Activated naive CD8-positive, alpha-beta T cell treated with anti-CD3 and anti-CD28 coated beads for 36 hours (primary cell): Measurements from ENCODE around the gene SCAF4. TPM values are rescaled to one million over a fixed set of nuclear protein-coding genes. Genes with fewer than 3 reads are reported as not detected.
"Not testable (repeated sequence)": the region's sequence is repeated elsewhere in the genome, so short reads cannot be mapped to it uniquely, and the experiment has no call there.

Experiments
- DNase-seq: peaks from one replicate; pipeline ENCODE4 v3.0.0; 2021
- H3K27ac Mint-ChIP-seq: one replicate; pipeline ENCODE4 v1.8.0; 2022; ENCODE audit warnings: mild to moderate bottlenecking, moderate library complexity, mixed read lengths
- H3K27me3 Mint-ChIP-seq: one replicate; pipeline ENCODE4 v1.8.0; 2022; ENCODE audit warnings: mild to moderate bottlenecking, mixed read lengths
- H3K36me3 Mint-ChIP-seq: one replicate; pipeline ENCODE4 v1.8.0; 2021; ENCODE audit warnings: mild to moderate bottlenecking, mixed read lengths
- H3K4me1 Mint-ChIP-seq: one replicate; pipeline ENCODE4 v1.8.0; 2021; ENCODE audit warnings: mixed read lengths
- H3K4me3 Mint-ChIP-seq: one replicate; pipeline ENCODE4 v1.8.0; 2022; ENCODE audit warnings: mild to moderate bottlenecking, moderate library complexity, mixed read lengths
- H3K9me3 Mint-ChIP-seq: one replicate; pipeline ENCODE4 v1.8.0; 2022; ENCODE audit warnings: mixed read lengths
- total RNA-seq, 2 experiments: library from RNA; stranded (reverse); gene quantifications; one replicate each; pipeline ENCODE4 v1.2.3, GENCODE V29; 2021

Gene SCAF4
- total RNA-seq, 2 experiments from 2014 or later = 50.3 to 55.4 TPM

DNA sequence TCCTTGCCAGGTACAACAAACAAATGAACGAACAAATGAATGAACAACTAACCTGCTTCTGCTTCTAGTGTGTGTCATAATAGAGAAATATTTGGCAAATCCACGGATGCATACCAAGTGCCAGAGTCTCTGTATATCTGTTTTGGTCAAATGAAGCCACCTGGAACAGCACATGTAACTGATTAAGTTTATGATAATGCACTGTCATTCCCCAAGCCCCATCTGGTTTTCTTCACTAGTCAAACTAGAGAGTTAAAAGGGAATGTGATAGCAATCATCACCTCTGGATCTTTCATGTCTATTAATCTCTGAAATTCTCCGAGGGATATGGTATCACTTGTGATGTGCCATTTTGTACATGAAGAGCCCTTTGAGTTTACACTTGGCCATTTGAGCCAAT is 21.0 kb upstream of the SCAF4 start:
- Mint-ChIP-seq H3K4me1 (no peaks in the 10 kb centered on the region), H3K27me3 (no peaks in the 10 kb centered on the region), H3K27ac (no peak overlapping the region), H3K9me3 (no peaks in the 10 kb centered on the region), H3K4me3 (no peak overlapping the region), H3K36me3 (peaks cover 3% of the 10 kb centered on the region)
- DNase-seq = no peak

DNA sequence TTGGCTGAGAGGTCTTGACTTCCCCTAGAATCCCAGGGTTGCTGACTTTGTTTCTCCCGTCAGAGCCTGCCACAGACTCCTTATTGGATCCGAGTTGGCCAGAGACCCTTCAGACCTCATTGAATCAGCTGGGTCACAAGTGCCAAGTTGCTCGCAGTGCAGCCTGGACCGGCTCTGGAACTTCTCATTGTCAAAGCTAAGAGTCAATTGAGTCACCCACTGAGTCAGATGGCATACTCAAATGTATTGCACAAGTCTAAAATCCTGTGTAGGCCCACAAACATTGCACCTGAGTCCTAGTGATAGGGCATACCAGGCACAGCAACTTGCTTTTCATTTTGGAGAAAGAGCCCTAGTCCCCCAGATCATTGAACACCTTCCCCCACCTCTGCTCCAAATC is 20.4 kb upstream of the SCAF4 start:
- H3K4me3 Mint-ChIP-seq = no peak overlapping the region
- DNase-seq = no peak
- no peak overlapping the region for H3K27ac Mint-ChIP-seq
- H3K4me1 Mint-ChIP-seq = no peaks in the 10 kb centered on the region
- no peaks in the 10 kb centered on the region for H3K27me3 Mint-ChIP-seq
- peaks cover 3% of the 10 kb centered on the region for H3K36me3 Mint-ChIP-seq
- H3K9me3 Mint-ChIP-seq = no peaks in the 10 kb centered on the region

- H3K36me3 Mint-ChIP-seq = peaks cover 10% of the 10 kb centered on the region
- H3K9me3 Mint-ChIP-seq = peaks cover 4% of the 10 kb centered on the region
- H3K4me3 Mint-ChIP-seq = no peak overlapping the region
- no peaks in the 10 kb centered on the region for H3K27me3 Mint-ChIP-seq
- H3K4me1 Mint-ChIP-seq = no peaks in the 10 kb centered on the region
- DNase-seq = no peak
- H3K27ac Mint-ChIP-seq = no peak overlapping the region
Observed at GRCh38 chr21:31750843-31751242, 18.9 kb upstream of the SCAF4 start.

DNA sequence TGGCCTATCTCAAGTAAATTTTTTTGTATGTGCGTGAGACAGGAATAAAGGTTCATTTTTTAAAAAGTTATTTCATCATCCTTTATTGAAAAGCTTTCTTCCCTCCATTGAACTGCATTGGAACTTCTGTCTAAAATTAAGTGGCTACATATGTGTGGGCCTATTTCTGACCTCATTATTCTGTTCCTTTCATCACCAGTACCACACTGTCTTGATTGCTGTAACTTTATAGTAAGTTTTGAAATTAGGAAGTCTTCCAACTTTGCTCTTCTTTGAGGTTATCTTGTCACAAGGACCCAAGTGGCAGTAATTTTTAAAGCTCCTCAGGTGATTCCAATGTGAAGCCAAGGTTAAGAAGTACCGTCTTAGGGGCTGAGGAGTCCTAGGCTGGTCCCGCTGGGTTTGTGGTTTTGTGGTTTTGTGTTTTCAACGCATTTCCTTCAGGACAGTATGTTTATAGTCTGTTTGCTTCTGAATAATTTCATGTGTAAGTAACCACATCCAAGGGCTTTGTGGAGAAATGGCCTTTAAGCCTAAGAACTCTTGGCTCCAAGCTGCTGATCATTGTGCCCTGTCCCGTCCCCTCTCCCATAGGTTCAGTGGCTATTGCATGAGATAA is 12.4 kb upstream of the SCAF4 start:
- peaks cover 11% of the 10 kb centered on the region for H3K36me3 Mint-ChIP-seq
- H3K4me3 Mint-ChIP-seq = no peak overlapping the region
- peaks cover 10% of the 10 kb centered on the region for H3K9me3 Mint-ChIP-seq
- H3K4me1 Mint-ChIP-seq = peaks cover 11% of the 10 kb centered on the region
- no peaks in the 10 kb centered on the region for H3K27me3 Mint-ChIP-seq
- no peak overlapping the region for H3K27ac Mint-ChIP-seq
- no peak for DNase-seq

DNA sequence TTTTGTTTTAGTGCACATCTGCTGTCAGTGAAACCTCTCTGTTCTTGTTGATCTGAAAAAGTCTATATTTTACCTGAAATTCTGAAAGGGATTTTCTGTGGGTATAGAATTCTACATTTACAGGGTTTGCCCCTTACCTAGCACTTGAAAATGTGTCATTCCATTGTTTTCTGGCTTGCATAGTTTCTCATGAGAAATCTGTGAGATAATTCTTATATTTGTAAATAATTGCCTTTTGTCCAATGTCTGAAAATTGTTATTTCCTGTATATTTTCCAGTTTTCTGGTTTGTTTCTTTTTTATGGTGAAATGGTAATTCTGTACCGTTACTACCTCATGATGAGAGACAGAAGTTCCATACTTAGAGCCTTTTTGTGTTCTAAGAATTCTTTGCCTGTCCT is 11.8 kb upstream of the SCAF4 start:
- Mint-ChIP-seq H3K4me3 (no peak overlapping the region), H3K27ac (no peak overlapping the region), H3K36me3 (peaks cover 11% of the 10 kb centered on the region), H3K9me3 (peaks cover 10% of the 10 kb centered on the region), H3K27me3 (no peaks in the 10 kb centered on the region), H3K4me1 (peaks cover 11% of the 10 kb centered on the region)
- no peak for DNase-seq

DNA sequence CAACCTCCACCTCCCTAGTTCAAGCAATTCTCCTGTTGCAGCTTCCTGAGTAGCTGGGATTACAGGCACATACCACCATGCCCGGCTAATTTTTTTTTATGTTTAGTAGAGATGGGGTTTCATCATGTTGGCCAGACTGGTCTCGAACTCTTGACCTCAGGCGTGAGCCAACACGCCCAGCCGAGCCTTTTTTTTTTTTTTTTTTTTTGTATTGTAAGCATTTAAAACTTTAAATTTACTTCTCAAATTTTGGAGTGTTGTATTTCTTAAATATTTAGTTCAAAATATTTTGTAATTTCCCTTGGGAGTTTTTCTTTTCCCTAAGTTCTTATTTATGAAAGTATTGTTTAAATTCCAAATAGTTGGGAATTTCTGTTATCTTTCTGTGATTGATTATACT is 9.2 kb upstream of the SCAF4 start:
- no peak for DNase-seq
- Mint-ChIP-seq H3K4me3 (no peak overlapping the region), H3K36me3 (peaks cover 7% of the 10 kb centered on the region), H3K4me1 (peaks cover 11% of the 10 kb centered on the region), H3K9me3 (peaks cover 6% of the 10 kb centered on the region), H3K27me3 (no peaks in the 10 kb centered on the region), H3K27ac (no peak overlapping the region)

DNA sequence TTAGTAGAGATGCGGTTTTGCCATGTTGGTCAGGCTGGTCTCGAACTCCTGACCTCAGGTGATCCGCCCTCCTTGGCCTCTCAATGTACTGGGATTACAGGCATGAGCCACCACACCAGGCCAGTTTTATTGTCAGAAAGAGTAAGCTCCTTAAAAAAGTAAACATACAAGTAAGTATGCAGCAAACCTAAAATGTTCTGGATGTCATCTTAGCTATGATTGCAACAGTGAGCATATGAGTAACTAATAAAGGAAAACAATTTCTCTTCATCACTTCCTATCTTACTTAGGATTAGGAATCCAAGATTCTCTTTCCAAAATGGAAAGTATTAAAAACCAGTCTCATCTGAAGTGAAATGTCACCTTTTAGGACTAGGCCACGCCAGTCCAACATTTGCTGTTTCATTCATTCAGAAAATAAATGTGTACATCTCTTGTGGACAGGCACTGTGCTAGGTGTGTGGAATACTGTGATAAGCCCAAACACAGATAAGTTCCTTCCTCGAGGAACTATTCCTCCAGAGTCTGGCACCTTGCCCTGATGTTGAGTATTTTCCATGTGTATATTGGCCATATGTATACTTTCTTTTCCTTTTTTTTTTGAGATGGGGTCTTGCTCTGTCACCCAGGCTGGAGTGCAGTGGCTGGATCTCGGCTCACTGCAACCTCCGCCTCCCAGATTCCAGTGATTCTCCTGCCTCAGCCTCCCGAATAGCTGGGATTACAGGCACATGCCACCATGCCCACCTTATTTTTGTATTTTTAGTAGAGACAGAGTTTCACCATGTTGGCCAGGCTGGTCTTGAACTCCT is 5.9 kb upstream of the SCAF4 start:
- H3K36me3 Mint-ChIP-seq, H3K4me1 Mint-ChIP-seq, DNase-seq, H3K4me3 Mint-ChIP-seq, H3K27ac Mint-ChIP-seq, H3K27me3 Mint-ChIP-seq, H3K9me3 Mint-ChIP-seq: not testable (repeated sequence)

GRCh38 chr21:31735511-31735992 is 3.6 kb upstream of the SCAF4 start:
- H3K9me3 Mint-ChIP-seq = no peaks in the 10 kb centered on the region
- DNase-seq = no peak
- no peaks in the 10 kb centered on the region for H3K27me3 Mint-ChIP-seq
- no peak overlapping the region for H3K27ac Mint-ChIP-seq
- no peak overlapping the region for H3K4me3 Mint-ChIP-seq
- H3K36me3 Mint-ChIP-seq = peaks cover 2% of the 10 kb centered on the region
- H3K4me1 Mint-ChIP-seq = peaks cover 3% of the 10 kb centered on the region

DNA sequence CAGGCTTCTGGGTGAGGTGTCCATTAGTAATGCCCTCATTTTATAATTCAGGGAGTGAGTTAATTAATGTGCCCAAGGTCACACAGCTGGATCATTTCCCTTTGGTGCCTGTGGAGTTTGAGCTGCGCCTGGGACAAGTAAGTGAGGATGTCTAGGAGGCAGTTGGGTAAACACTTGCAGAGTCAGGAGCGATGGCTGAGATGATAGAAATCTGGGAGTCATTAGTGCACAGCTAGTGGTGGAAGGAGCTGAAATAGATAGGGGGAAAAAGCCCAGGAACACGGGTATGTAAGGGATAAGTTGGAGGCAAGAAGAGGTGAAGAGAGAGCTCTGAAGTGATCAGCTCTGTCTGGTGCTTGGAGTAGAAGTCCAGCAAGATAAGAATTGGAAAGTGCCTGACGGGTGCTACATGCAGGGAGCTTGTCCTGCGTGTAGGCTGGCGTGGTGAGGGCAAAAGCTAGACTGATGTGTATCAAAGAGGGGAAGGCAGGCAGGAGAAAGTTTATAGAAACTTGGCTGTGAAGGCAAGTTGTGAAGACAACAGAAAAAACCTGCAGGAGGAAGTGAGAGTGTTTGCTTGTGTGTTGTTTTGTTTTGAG is 1.7 kb upstream of the SCAF4 start:
- no peak overlapping the region for H3K27ac Mint-ChIP-seq
- DNase-seq = no peak
- peaks cover 9% of the 10 kb centered on the region for H3K36me3 Mint-ChIP-seq
- H3K4me1 Mint-ChIP-seq = peaks cover 3% of the 10 kb centered on the region
- H3K4me3 Mint-ChIP-seq = no peak overlapping the region
- no peaks in the 10 kb centered on the region for H3K27me3 Mint-ChIP-seq
- no peaks in the 10 kb centered on the region for H3K9me3 Mint-ChIP-seq

DNA sequence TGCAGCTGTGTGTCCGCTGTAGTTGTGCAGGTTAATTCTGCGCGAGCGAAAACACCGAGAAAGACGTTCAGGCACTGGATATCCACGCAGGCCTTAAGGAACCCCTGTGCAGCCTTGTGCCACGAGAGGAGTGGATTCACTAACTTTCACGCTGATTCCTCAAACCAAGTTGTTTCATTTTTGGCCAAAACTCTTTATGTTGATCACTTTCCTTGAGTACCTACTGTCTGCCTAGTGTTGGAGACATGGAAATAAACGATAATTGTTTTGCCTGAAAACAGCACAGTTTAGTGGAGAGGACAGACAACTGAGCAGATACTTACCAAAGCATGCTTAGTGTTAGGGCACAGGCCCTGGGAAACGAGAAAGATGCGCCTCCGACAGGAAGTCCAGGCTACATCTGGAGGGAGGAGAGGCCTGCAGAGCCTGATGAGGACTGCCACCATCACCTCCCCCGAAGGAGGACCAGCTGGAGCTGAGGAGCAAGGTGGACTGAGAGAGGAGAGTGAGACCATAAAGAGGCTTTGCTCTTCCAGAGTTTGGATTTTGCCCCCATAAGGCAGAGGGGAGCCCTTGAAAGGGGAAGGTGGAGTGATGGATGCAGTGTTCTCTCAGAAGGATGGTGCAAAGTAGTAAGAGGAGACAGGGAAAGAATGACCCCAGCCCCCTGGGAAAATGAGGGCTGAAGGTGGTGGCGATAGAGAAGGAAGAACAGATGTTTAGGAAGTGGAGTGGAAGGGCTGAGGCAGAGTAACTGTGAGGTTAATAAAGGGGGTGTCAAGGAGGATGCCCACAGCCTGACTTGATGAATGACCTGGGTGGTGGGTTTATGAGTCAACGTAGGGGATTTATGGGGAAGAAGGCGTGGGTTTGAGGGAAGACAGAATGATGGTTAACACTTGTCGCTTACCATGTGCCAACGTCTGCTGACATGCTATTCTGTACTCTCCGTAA is 956 bp upstream of the SCAF4 start:
- Mint-ChIP-seq H3K27ac (no peak overlapping the region), H3K36me3 (peaks cover 9% of the 10 kb centered on the region), H3K4me3 (no peak overlapping the region), H3K4me1 (peaks cover 3% of the 10 kb centered on the region), H3K9me3 (no peaks in the 10 kb centered on the region), H3K27me3 (no peaks in the 10 kb centered on the region)
- DNase-seq = peak; percentile 20

GRCh38 chr21:31731056-31731856 is 662 bp downstream of the SCAF4 start:
- DNase-seq = peak; percentile 57
- Mint-ChIP-seq H3K9me3 (no peaks in the 10 kb centered on the region), H3K36me3 (peaks cover 21% of the 10 kb centered on the region), H3K27ac (peak overlapping the region; percentile 72), H3K4me3 (peak overlapping the region; percentile 79), H3K4me1 (peaks cover 9% of the 10 kb centered on the region), H3K27me3 (no peaks in the 10 kb centered on the region)

DNA sequence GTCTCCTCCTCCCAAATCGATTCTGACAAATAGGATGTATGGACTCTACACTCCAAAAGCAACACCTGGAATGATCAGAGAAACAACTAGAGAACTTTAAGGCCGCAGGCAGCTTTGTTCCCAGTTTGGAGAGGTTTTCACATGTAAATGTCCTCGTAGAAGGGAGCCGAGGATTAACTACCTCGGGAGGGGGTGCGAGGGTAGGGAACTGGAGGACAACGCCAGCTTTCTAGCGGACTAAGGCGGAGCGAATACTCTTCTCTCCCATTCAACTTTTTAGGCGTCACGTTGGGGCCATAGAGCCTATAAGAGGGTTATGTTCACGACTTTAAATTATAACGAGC is 1.2 kb downstream of the SCAF4 start:
- DNase-seq = no peak
- peaks cover 21% of the 10 kb centered on the region for H3K36me3 Mint-ChIP-seq

DNA sequence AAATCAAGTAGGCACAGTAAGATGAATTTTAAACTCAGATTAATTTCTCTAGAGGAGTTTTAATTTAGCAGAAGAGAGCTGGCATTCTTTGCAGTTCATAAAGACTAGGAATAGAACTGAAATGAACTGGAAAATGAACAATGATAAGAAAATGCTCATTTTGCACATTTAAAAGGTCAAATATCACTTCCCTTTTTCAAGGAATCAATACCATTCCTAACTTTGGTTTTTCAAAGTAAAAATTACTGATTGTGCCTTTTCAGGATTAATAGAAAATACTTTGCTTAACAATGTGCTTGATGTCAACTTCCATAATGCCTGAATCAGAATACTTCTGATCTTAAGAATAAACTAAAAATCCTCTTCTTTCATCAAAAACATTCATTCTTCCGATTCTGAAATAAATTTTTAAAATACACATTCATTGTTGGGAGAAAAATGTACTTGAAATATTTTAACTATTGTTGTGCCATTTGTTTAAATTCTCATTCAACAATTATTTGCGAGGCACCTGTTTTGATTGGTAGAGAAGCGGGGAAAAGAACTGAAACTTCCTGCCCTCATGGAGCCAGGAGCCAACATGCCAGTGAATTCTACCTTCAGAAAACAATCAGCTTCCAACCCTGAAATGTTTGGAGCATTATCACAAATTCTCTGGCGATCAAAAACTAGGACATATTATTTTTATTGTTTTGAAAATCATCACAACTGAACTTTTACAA is 2.1 kb downstream of the SCAF4 start:
- H3K36me3 Mint-ChIP-seq = peaks cover 27% of the 10 kb centered on the region
- H3K27me3 Mint-ChIP-seq = no peaks in the 10 kb centered on the region
- no peak for DNase-seq
- no peak overlapping the region for H3K27ac Mint-ChIP-seq
- H3K9me3 Mint-ChIP-seq = no peaks in the 10 kb centered on the region
- H3K4me3 Mint-ChIP-seq = no peak overlapping the region
- H3K4me1 Mint-ChIP-seq = peaks cover 18% of the 10 kb centered on the region

More for the DNA sequence above, 1.2 kb downstream of the SCAF4 start:
- Mint-ChIP-seq H3K27ac (peak overlapping the region; percentile 72), H3K9me3 (no peaks in the 10 kb centered on the region), H3K4me1 (peaks cover 9% of the 10 kb centered on the region), H3K4me3 (no peak overlapping the region), H3K27me3 (no peaks in the 10 kb centered on the region)

DNA sequence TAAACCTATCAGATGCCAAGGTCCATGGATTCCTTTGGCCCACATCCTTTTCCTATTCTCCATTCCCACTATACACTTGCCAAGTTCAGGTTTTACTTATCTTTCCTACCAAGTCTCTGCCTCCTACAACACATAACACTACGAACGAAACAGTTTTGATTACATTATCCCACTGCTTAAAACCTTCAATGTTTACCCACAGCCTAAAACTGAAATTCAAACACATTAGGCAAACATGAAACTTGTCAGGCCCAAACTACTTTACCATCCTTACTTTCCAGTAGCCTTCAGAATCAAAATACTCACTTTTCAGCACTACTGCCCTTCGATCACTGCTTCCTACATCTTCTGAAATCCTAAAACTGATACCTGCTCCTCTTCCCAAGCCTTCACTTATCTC is 3.0 kb downstream of the SCAF4 start:
- H3K9me3 Mint-ChIP-seq = no peaks in the 10 kb centered on the region
- peaks cover 26% of the 10 kb centered on the region for H3K4me1 Mint-ChIP-seq

More for the DNA sequence above, 3.0 kb downstream of the SCAF4 start:
- no peaks in the 10 kb centered on the region for H3K27me3 Mint-ChIP-seq
- no peak for DNase-seq
- no peak overlapping the region for H3K27ac Mint-ChIP-seq
- H3K4me3 Mint-ChIP-seq = no peak overlapping the region
- peaks cover 35% of the 10 kb centered on the region for H3K36me3 Mint-ChIP-seq
